Measurements from ENCODE around the gene MAP2K1.
"Not testable (repeated sequence)": the region's sequence is repeated elsewhere in the genome, so short reads cannot be mapped to it uniquely, and the experiment has no call there.

The MAP2K1 gene

DNA sequence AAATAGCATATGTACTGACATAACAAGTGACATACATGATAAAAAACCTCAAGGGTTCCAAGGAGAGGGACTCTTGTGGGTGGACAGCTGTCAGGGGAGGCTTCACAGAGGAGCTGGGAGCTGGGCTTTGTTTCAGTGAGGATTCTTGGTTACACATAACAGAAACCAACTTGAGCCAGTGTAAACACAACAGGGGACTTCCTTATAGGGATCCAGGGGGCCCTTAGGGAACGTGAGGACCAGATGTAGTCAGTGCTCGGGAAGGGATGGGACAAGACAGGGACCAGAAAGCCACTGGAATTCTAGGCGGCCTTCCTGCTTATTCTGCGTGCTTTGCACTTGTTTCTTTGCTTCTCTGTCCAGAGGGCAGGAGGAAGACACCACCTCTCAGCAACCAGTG is 75.9 kb downstream of the MAP2K1 start:
- no peaks in the 10 kb centered on the region for H3K36me3 ChIP-seq (ENCODE audit: control insufficient read depth in 1 of 2, insufficient read depth in 2 of 2, low read length in 2 of 2)

DNA sequence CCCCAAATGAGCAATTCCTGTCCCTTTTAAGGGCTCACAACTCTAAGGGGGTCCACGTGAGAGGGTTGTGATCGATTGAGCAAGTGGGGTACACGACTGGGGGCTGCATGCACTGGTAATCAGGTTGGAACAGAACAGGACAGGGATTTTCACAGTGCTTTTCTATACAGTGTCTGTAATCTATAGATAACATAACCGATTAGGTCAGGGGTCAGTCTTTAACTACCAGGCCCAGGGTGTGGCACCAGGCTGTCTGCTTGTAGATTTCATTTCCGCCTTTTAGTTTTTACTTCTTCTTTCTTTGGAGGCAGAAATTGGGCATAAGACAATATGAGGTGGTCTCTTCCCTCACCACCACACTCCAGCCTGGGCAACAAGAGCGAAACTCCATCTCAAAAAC is 78.6 kb downstream of the MAP2K1 start:
- not testable (repeated sequence) for H3K27me3 ChIP-seq (ENCODE audit: low read depth, low read length); H3K9me3 ChIP-seq (ENCODE audit: control insufficient read depth in 1 of 2, low read length in 2 of 2); H3K36me3 ChIP-seq (ENCODE audit: control insufficient read depth in 1 of 2, insufficient read depth in 2 of 2, low read length in 2 of 2); H3K27ac ChIP-seq (ENCODE audit: low read length); H3K4me3 ChIP-seq (ENCODE audit: low read depth in 1 of 2, low read length in 2 of 2)
- H3K4me1 ChIP-seq (ENCODE audit: control insufficient read depth in 1 of 2, insufficient read depth in 2 of 2, low read length in 2 of 2), result peaks cover 0 to 11% of the 10 kb centered on the region in 2 donors

More for the DNA sequence above, 75.9 kb downstream of the MAP2K1 start:
- H3K27ac ChIP-seq (ENCODE audit: low read length), result no peak overlapping the region
- no peaks in the 10 kb centered on the region for H3K9me3 ChIP-seq (ENCODE audit: control insufficient read depth in 1 of 2, low read length in 2 of 2)
- peaks cover 0 to 11% of the 10 kb centered on the region in 2 donors for H3K4me1 ChIP-seq (ENCODE audit: control insufficient read depth in 1 of 2, insufficient read depth in 2 of 2, low read length in 2 of 2)
- H3K27me3 ChIP-seq (ENCODE audit: low read depth, low read length), result no peaks in the 10 kb centered on the region
- no peak overlapping the region for H3K4me3 ChIP-seq (ENCODE audit: low read depth in 1 of 2, low read length in 2 of 2)

- not testable (repeated sequence) for H3K9me3 ChIP-seq (ENCODE audit: control insufficient read depth in 1 of 2, low read length in 2 of 2); H3K27ac ChIP-seq (ENCODE audit: low read length); H3K36me3 ChIP-seq (ENCODE audit: control insufficient read depth in 1 of 2, insufficient read depth in 2 of 2, low read length in 2 of 2); H3K4me3 ChIP-seq (ENCODE audit: low read depth in 1 of 2, low read length in 2 of 2); H3K27me3 ChIP-seq (ENCODE audit: low read depth, low read length); H3K4me1 ChIP-seq (ENCODE audit: control insufficient read depth in 1 of 2, insufficient read depth in 2 of 2, low read length in 2 of 2)
Measured at GRCh38 chr15:66467162-66468040, 80.7 kb downstream of the MAP2K1 start.

- H3K27me3 ChIP-seq (ENCODE audit: low read depth, low read length); H3K4me1 ChIP-seq (ENCODE audit: control insufficient read depth in 1 of 2, insufficient read depth in 2 of 2, low read length in 2 of 2); H3K27ac ChIP-seq (ENCODE audit: low read length); H3K36me3 ChIP-seq (ENCODE audit: control insufficient read depth in 1 of 2, insufficient read depth in 2 of 2, low read length in 2 of 2); H3K9me3 ChIP-seq (ENCODE audit: control insufficient read depth in 1 of 2, low read length in 2 of 2); H3K4me3 ChIP-seq (ENCODE audit: low read depth in 1 of 2, low read length in 2 of 2): not testable (repeated sequence)
Measured at GRCh38 chr15:66470825-66471224, 84.1 kb downstream of the MAP2K1 start.

DNA sequence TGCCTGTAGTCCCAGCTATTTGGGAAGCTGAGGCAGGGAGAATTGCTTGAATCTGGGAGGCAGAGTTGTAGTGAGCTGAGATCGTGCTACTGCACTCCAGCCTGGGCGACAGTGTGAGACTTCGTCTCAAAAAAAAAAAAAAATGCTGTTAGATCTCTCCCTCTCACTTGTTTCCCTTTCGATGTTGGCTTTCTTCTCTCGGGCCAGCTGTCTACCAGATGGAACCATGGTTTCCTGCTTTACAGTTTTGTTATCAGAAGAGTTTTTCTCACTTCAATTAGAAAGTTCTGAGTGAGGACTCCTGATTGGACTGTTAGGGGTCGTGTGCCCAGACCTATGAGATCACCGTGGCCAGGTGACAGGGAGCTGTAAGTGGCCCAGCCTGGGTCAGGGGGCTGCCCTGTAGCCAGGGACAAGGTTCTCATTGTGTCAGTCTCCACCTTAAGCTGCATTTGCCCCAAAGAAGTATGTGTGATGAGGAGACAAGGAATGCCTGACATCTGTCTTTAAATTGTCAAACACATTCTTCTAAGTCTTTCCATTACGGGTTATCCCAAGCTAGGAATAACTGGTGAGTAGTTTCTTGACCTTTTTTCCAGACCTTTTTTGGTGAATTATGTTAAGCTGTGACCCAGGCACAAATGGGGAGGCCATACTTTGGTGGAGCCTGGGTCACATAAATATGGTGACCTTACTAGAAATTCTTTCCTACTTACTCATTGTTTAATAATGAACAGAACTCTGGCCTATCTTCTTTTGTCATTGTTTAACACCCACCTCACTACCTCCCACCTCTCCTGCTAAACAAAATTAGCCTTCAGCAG is 85.7 kb downstream of the MAP2K1 start:
- H3K4me3 ChIP-seq (ENCODE audit: low read depth in 1 of 2, low read length in 2 of 2), result no peak overlapping the region
- H3K27ac ChIP-seq (ENCODE audit: low read length), result no peak overlapping the region
- H3K4me1 ChIP-seq (ENCODE audit: control insufficient read depth in 1 of 2, insufficient read depth in 2 of 2, low read length in 2 of 2), result no peaks in the 10 kb centered on the region
- no peaks in the 10 kb centered on the region for H3K36me3 ChIP-seq (ENCODE audit: control insufficient read depth in 1 of 2, insufficient read depth in 2 of 2, low read length in 2 of 2)
- no peaks in the 10 kb centered on the region for H3K27me3 ChIP-seq (ENCODE audit: low read depth, low read length)
- no peaks in the 10 kb centered on the region for H3K9me3 ChIP-seq (ENCODE audit: control insufficient read depth in 1 of 2, low read length in 2 of 2)

DNA sequence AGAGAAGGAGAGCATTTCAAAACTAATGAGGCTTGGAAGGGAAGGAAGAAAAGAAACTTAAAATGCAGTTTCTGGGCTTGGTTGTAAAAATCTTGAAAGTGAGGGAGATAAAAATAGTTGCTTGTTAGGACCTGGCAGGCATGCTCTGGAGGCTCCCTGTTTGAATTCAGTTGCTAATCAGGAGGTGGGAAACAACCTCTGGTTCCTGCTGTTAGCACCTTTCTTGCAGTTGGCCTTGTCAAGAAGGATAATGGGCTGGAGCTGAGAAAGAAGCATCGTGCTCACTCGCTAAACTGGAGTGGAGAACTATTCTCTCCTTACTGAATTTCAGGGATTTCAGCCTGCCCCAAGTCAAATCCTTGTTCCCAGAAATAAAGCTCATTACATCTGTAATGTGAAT is 87.4 kb downstream of the MAP2K1 start:
- Histone ChIP-seq H3K36me3 (ENCODE audit: control insufficient read depth in 1 of 2, insufficient read depth in 2 of 2, low read length in 2 of 2) (no peaks in the 10 kb centered on the region), H3K4me3 (ENCODE audit: low read depth in 1 of 2, low read length in 2 of 2) (no peak overlapping the region), H3K27me3 (ENCODE audit: low read depth, low read length) (no peaks in the 10 kb centered on the region), H3K4me1 (ENCODE audit: control insufficient read depth in 1 of 2, insufficient read depth in 2 of 2, low read length in 2 of 2) (no peaks in the 10 kb centered on the region), H3K27ac (ENCODE audit: low read length) (no peak overlapping the region), H3K9me3 (ENCODE audit: control insufficient read depth in 1 of 2, low read length in 2 of 2) (no peaks in the 10 kb centered on the region)

DNA sequence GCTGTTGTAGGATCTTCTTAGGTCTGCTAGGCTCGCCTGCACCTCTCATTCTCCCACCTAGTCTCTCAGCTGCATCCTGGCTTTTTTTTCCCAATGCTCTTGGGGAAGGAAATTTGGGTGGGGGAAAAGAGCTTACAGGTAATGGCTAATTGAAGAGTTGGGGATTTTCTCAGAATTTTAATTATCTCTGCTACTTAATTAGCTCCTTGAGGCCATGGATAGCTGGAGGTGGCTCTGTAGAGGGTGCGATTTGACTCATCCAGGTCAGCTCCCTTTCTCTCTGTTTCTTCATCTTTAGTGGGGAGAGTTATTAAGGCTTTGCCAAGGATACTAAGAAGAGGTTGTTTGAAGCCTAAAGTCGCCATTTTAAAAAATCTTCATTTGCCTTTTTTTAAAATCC is 88.3 kb downstream of the MAP2K1 start:
- Histone ChIP-seq H3K27ac (ENCODE audit: low read length) (no peak overlapping the region), H3K4me3 (ENCODE audit: low read depth in 1 of 2, low read length in 2 of 2) (no peak overlapping the region), H3K4me1 (ENCODE audit: control insufficient read depth in 1 of 2, insufficient read depth in 2 of 2, low read length in 2 of 2) (no peaks in the 10 kb centered on the region), H3K9me3 (ENCODE audit: control insufficient read depth in 1 of 2, low read length in 2 of 2) (no peaks in the 10 kb centered on the region), H3K36me3 (ENCODE audit: control insufficient read depth in 1 of 2, insufficient read depth in 2 of 2, low read length in 2 of 2) (no peaks in the 10 kb centered on the region), H3K27me3 (ENCODE audit: low read depth, low read length) (no peaks in the 10 kb centered on the region)

GRCh38 chr15:66476535-66476934 is 89.8 kb downstream of the MAP2K1 start:
- Histone ChIP-seq H3K27ac (ENCODE audit: low read length) (no peak overlapping the region), H3K9me3 (ENCODE audit: control insufficient read depth in 1 of 2, low read length in 2 of 2) (no peaks in the 10 kb centered on the region), H3K36me3 (ENCODE audit: control insufficient read depth in 1 of 2, insufficient read depth in 2 of 2, low read length in 2 of 2) (peaks cover 4 to 9% of the 10 kb centered on the region in 2 donors), H3K4me1 (ENCODE audit: control insufficient read depth in 1 of 2, insufficient read depth in 2 of 2, low read length in 2 of 2) (no peaks in the 10 kb centered on the region), H3K4me3 (ENCODE audit: low read depth in 1 of 2, low read length in 2 of 2) (no peak overlapping the region), H3K27me3 (ENCODE audit: low read depth, low read length) (no peaks in the 10 kb centered on the region)

- no peak overlapping the region for H3K4me3 ChIP-seq (ENCODE audit: low read depth in 1 of 2, low read length in 2 of 2)
- H3K9me3 ChIP-seq (ENCODE audit: control insufficient read depth in 1 of 2, low read length in 2 of 2), result no peaks in the 10 kb centered on the region
- no peaks in the 10 kb centered on the region for H3K27me3 ChIP-seq (ENCODE audit: low read depth, low read length)
- H3K36me3 ChIP-seq (ENCODE audit: control insufficient read depth in 1 of 2, insufficient read depth in 2 of 2, low read length in 2 of 2), result peaks cover 6 to 14% of the 10 kb centered on the region in 2 donors
- H3K4me1 ChIP-seq (ENCODE audit: control insufficient read depth in 1 of 2, insufficient read depth in 2 of 2, low read length in 2 of 2), result no peaks in the 10 kb centered on the region
- H3K27ac ChIP-seq (ENCODE audit: low read length), result no peak overlapping the region
Measured at GRCh38 chr15:66477011-66477410, 90.3 kb downstream of the MAP2K1 start.

GRCh38 chr15:66480267-66480666 is 93.6 kb downstream of the MAP2K1 start:
- no peaks in the 10 kb centered on the region for H3K9me3 ChIP-seq (ENCODE audit: control insufficient read depth in 1 of 2, low read length in 2 of 2)
- H3K36me3 ChIP-seq (ENCODE audit: control insufficient read depth in 1 of 2, insufficient read depth in 2 of 2, low read length in 2 of 2), result peaks cover 6 to 20% of the 10 kb centered on the region in 2 donors
- H3K4me1 ChIP-seq (ENCODE audit: control insufficient read depth in 1 of 2, insufficient read depth in 2 of 2, low read length in 2 of 2), result no peaks in the 10 kb centered on the region
- no peaks in the 10 kb centered on the region for H3K27me3 ChIP-seq (ENCODE audit: low read depth, low read length)
- no peak overlapping the region for H3K27ac ChIP-seq (ENCODE audit: low read length)
- H3K4me3 ChIP-seq (ENCODE audit: low read depth in 1 of 2, low read length in 2 of 2), result no peak overlapping the region

GRCh38 chr15:66481107-66481856 is 94.6 kb downstream of the MAP2K1 start:
- no peaks in the 10 kb centered on the region for H3K27me3 ChIP-seq (ENCODE audit: low read depth, low read length)
- H3K9me3 ChIP-seq (ENCODE audit: control insufficient read depth in 1 of 2, low read length in 2 of 2), result no peaks in the 10 kb centered on the region
- H3K4me3 ChIP-seq (ENCODE audit: low read depth in 1 of 2, low read length in 2 of 2), result no peak overlapping the region
- H3K27ac ChIP-seq (ENCODE audit: low read length), result no peak overlapping the region
- no peaks in the 10 kb centered on the region for H3K4me1 ChIP-seq (ENCODE audit: control insufficient read depth in 1 of 2, insufficient read depth in 2 of 2, low read length in 2 of 2)
- peaks cover 6 to 25% of the 10 kb centered on the region in 2 donors for H3K36me3 ChIP-seq (ENCODE audit: control insufficient read depth in 1 of 2, insufficient read depth in 2 of 2, low read length in 2 of 2)

All from muscle layer of duodenum (tissue), 2 donors.